K562 (cell line): ENCODE results near the gene MARS1. TPM values are rescaled to one million over a fixed set of nuclear protein-coding genes. Genes with fewer than 3 reads are reported as not detected.
A peak's percentile ranks its signal among the peaks of the same experiment; 100 is the strongest.

Experiments used
- BCOR ChIP-seq: fragments of 450-650 bp; IDR thresholded peaks from 2 replicates; pipeline ENCODE4 v1.6.1; 2016
- DLX4 ChIP-seq: fragments of 250-450 bp; sonication (Bioruptor Pico); IDR thresholded peaks from 2 replicates; pipeline ENCODE4 v1.6.1; 2021; ENCODE audit warnings: mild to moderate bottlenecking
- EP400 ChIP-seq: fragments of 450-650 bp; IDR thresholded peaks from 2 replicates; pipeline ENCODE4 v1.6.1; 2017; ENCODE audit warnings: antibody characterized with exemption, mild to moderate bottlenecking, moderate library complexity
- FIP1L1 ChIP-seq: fragments of 200-400 bp; formaldehyde crosslinking; IDR thresholded peaks from 2 replicates; pipeline ENCODE4 v1.6.1; 2018; ENCODE audit warnings: mild to moderate bottlenecking, low read depth, low read length; ENCODE audit not compliant: poor library complexity, severe bottlenecking
- GTF3C2 ChIP-seq: IDR thresholded peaks from 3 replicates; pipeline ENCODE4 v1.6.1; 2011; ENCODE audit warnings: borderline replicate concordance, mild to moderate bottlenecking, moderate library complexity; ENCODE audit not compliant: insufficient read length; ENCODE audit errors: extremely low read depth
- NFRKB ChIP-seq: fragments of 450-650 bp; IDR thresholded peaks from 2 replicates; pipeline ENCODE4 v1.6.1; 2016; ENCODE audit warnings: low read depth
- NR2C2 ChIP-seq, 2 experiments: fragments of 200-800 bp in 1 of 2; sonication (Bioruptor generic) in 1 of 2; sonication (generic) in 1 of 2; formaldehyde crosslinking in 1 of 2; IDR thresholded peaks; 2 replicates each; pipeline versions ENCODE4 v1.6.1 to v1.8.0; 2016 to 2022; ENCODE audit warnings: mild to moderate bottlenecking in 1 of 2, missing compliant biosample characterization in 1 of 2, missing genetic modification characterization in 1 of 2, missing genetic modification reagents in 1 of 2
- PATZ1 ChIP-seq: fragments of 250-450 bp; sonication (Bioruptor Pico); IDR thresholded peaks from 2 replicates; pipeline ENCODE4 v1.5.0; 2020; ENCODE audit warnings: mild to moderate bottlenecking, borderline replicate concordance
- RBM25 ChIP-seq: fragments of 200-400 bp; formaldehyde crosslinking; IDR thresholded peaks from 2 replicates; pipeline ENCODE4 v1.6.1; 2018; ENCODE audit warnings: low read length, low read depth, moderate library complexity; ENCODE audit not compliant: severe bottlenecking
- SP2 ChIP-seq: IDR thresholded peaks from 2 replicates; pipeline ENCODE4 v1.6.1; 2011; ENCODE audit warnings: mild to moderate bottlenecking, low read depth, low read length, moderate library complexity; ENCODE audit not compliant: poor library complexity, severe bottlenecking; ENCODE audit errors: extremely low read depth
- ZBTB26 ChIP-seq: fragments of 450-650 bp; formaldehyde crosslinking; IDR thresholded peaks from 2 replicates; pipeline ENCODE4 v1.4.0; 2022; ENCODE audit warnings: missing genetic modification characterization
- ZEB2 ChIP-seq: fragments of 450-650 bp; IDR thresholded peaks from 2 replicates; pipeline ENCODE4 v1.6.1; 2016
- ZNF217 ChIP-seq: sonication (generic); formaldehyde crosslinking; IDR thresholded peaks from 2 replicates; pipeline ENCODE4 v1.8.0; 2022; ENCODE audit warnings: mild to moderate bottlenecking, missing genetic modification reagents
- ZNF280A ChIP-seq: fragments of 450-650 bp; IDR thresholded peaks from 2 replicates; pipeline ENCODE4 v1.6.1; 2018; ENCODE audit warnings: mild to moderate bottlenecking, low read depth; ENCODE audit not compliant: partially characterized antibody
- ZNF740 ChIP-seq, 3 experiments: fragments of 200-800 bp in 1 of 3; sonication (Bioruptor generic) in 1 of 3; sonication (generic) in 1 of 3; formaldehyde crosslinking in 1 of 3; IDR thresholded peaks; 2 replicates each; pipeline versions ENCODE4 v1.6.1 to v1.8.0; 2016 to 2022; ENCODE audit warnings: mild to moderate bottlenecking in 2 of 3, missing compliant biosample characterization in 2 of 3, missing genetic modification characterization in 2 of 3, missing genetic modification reagents in 1 of 3
- polyA plus RNA-seq, 8 experiments: library from polyadenylated mRNA; depleted of rRNA in 4 of 8; stranded (reverse) in 5 of 8; unstranded in 3 of 8; fragments of >200 nt; fragmentation: Nextera tagmentation in 2 of 8; fragmentation: Illumina TruSeq in 1 of 8; extraction: Ambion mirVana in 2 of 8; extraction: Trizol in 1 of 8; gene quantifications; 2 replicates each; pipeline versions ENCODE4 v1.2.1 to v1.2.3, GENCODE V29; 2011 to 2014; ENCODE audit warnings: inconsistent platforms in 1 of 8, missing spikeins in 1 of 8
- total RNA-seq, 7 experiments: library from RNA; depleted of rRNA in 6 of 7; stranded (reverse); fragments of >200 nt in 6 of 7; fragmentation: Illumina TruSeq in 2 of 7; extraction: Trizol in 2 of 7; gene quantifications; 2 replicates each; pipeline versions ENCODE4 v1.2.1 to v1.2.3, GENCODE V29; 2011 to 2021; ENCODE audit warnings: low replicate concordance in 1 of 7

Gene MARS1
- total and polyA plus RNA-seq, 9 of the 15 experiments (the other 6 are each of a cell fraction or from before 2014, with no cell fraction given) = 117 to 382 (median 220) TPM

GRCh38 chr12:57546438-57547287, 58.8 kb downstream of the MARS1 start, which contains the start of gene DCTN2 (continued):
- no peak for TF ChIP-seq GTF3C2
- TF ChIP-seq RBM25 = peak; percentile 79
- TF ChIP-seq DLX4 = no peak
- peak; percentile 10 for TF ChIP-seq SP2
- peak; percentile 52; the same call in 1 of the 2 replicates for TF ChIP-seq EP400
- TF ChIP-seq ZNF217 (CRISPR knock-in tag) = no peak
- TF ChIP-seq FIP1L1 = peak; percentile 91
- TF ChIP-seq ZNF280A = no peak
- TF ChIP-seq NFRKB = peak; percentile 42; the same call in 1 of the 2 replicates
- 0 out of 2 replicates have a peak, but pooled peaks have one; percentile 6 for TF ChIP-seq ZEB2
- TF ChIP-seq ZBTB26 (CRISPR knock-in tag) = no peak
- TF ChIP-seq NR2C2 (CRISPR knock-in tag; IDR thresholded peaks at IDR 0.05) = 0 out of 2 replicates have a peak, but pooled peaks have one; percentile 16
- TF ChIP-seq NR2C2 (tag; IDR thresholded peaks at IDR 0.05) = peak; percentile 36; the same call in 1 of the 2 replicates
- no peak for TF ChIP-seq BCOR
- TF ChIP-seq PATZ1 (CRISPR knock-in tag) = no peak
- TF ChIP-seq ZNF740 (CRISPR knock-in tag; IDR thresholded peaks at IDR 0.05) = peak; percentile 62; the same call in 1 of the 2 replicates
- TF ChIP-seq ZNF740 (tag; IDR thresholded peaks at IDR 0.05) = no peak
